Aorta (tissue), 5 donors: ENCODE measurements around the gene RAB4A. TPM values are rescaled to one million over a fixed set of nuclear protein-coding genes. Genes with fewer than 3 reads are reported as not detected.

ENCODE experiments used
- ATAC-seq: fragments of 200-7000 bp; cut with Tn5 transposase; one replicate; pipeline ENCODE4 v1.9.1; 2022; ENCODE audit warnings: moderate library complexity; ENCODE audit not compliant: low FRiP score
- DNase-seq, 2 donors: peaks; one replicate each; pipeline ENCODE4 v3.0.0-alpha.2; 2020
- H3K27ac ChIP-seq, 2 donors: one replicate each; pipeline ENCODE4 v1.5.1; 2013; ENCODE audit warnings: low read length in 2 of 2, mild to moderate bottlenecking in 2 of 2, moderate library complexity in 2 of 2, control low read depth in 1 of 2, inconsistent platforms in 1 of 2, low read depth in 1 of 2
- H3K27me3 ChIP-seq, 2 donors: one replicate each; pipeline ENCODE4 v1.6.1; 2013; ENCODE audit warnings: control low read depth in 1 of 2, low read length in 1 of 2, mild to moderate bottlenecking in 1 of 2, moderate library complexity in 1 of 2; ENCODE audit not compliant: insufficient read depth in 2 of 2, control insufficient read depth in 1 of 2
- H3K36me3 ChIP-seq, 2 donors: one replicate each; pipeline ENCODE4 v1.6.1; 2013; ENCODE audit warnings: control low read depth in 1 of 2, low read length in 1 of 2, mild to moderate bottlenecking in 1 of 2; ENCODE audit not compliant: insufficient read depth in 2 of 2, control insufficient read depth in 1 of 2
- H3K4me1 ChIP-seq, 2 donors: one replicate each; pipeline ENCODE4 v1.6.1; 2013; ENCODE audit warnings: low read length in 2 of 2, control low read depth in 1 of 2, mild to moderate bottlenecking in 1 of 2, moderate library complexity in 1 of 2; ENCODE audit not compliant: insufficient read depth in 2 of 2, control insufficient read depth in 1 of 2
- H3K4me3 ChIP-seq, 2 donors: one replicate each; pipeline ENCODE4 v1.5.1; 2013; ENCODE audit warnings: low read length in 2 of 2, control low read depth in 1 of 2, mild to moderate bottlenecking in 1 of 2
- H3K9me3 ChIP-seq: one replicate; pipeline ENCODE4 v1.6.1; 2013; ENCODE audit warnings: mild to moderate bottlenecking, low read length; ENCODE audit not compliant: control insufficient read depth
- WGBS, 2 donors: extraction: QIAGEN DNeasy Blood & Tissue Kit; methylation state at CpG; one replicate each; pipeline ENCODE4 v1.1.7; 2013; 5-methylcytosine and 5-hydroxymethylcytosine counted together
- intact Hi-C, 2 donors: fragments of 100-400 bp; cut with DNase I; formaldehyde crosslinking; loops; one replicate each; pipeline versions ENCODE4 v1.14.2 to v1.15.0; 2022
- polyA plus RNA-seq, 2 donors: library from polyadenylated mRNA; stranded (reverse); fragments of 200-250 nt; gene quantifications; one replicate each; pipeline ENCODE4 v1.2.3, GENCODE V29; 2013
- total RNA-seq, 2 donors: library from RNA; stranded (reverse); fragmentation: NEBNext Ultra II Directional; extraction: Animal tissue kit (Norgen Biotek cat#: 25700); gene quantifications; one replicate each; pipeline ENCODE4 v1.2.1, GENCODE V29; 2021
- donor health status: healthy with polysubstance abuse.
- donor health status: Bipolar disorder and iron deficiency.
- donor health status: DM: no; HTN: no; CAD: no.
- donor health status: DM: no; HTN: no; CAD: no.
- donor health status: DM: yes; HTN: yes; CAD: no.

RAB4A gene
- total and polyA plus RNA-seq, 4 donors = 38.1 to 60.5 (median 58.6) TPM

DNA sequence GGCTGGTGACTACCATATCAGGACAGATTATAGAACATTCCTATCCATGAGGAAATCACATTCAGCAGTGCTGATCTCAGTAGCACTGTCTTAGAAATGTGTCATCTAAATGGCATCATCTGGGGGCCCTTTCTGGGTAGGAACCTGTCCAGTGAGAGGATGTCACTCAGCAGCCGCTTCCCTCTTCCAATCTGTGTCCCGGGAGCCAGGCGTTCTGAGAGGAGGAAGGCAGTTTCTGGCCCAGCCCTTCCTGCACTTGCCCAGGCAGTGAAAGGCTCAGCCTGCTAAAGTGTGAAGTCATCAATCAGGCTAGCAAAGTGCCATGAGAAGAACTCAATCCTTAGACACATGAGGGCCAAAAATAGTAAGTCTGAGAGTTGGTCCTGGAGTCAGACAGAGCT is 25.6 kb downstream of the RAB4A start:
- H3K27ac ChIP-seq = no peak overlapping the region

DNA sequence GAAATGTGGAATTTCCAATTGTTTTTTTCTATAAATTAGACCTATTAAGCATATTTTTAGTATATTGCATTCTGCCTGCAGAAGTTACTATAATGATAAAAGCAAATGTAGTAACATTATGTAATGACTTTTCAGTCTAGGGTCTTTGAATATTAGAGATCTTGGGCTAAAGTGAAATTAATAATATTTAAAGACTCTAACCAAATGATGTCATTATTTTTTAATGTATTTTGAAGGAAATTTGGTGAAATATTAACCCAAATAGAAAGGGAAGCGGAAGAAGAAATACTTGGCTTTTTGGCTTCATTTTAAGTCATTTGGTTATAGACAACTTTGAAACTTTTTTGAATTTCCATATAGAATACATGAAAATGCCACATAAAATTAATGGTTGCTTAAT is 26.8 kb downstream of the RAB4A start:
- intact Hi-C loops = no loop called here

More for the DNA sequence above, 25.6 kb downstream of the RAB4A start:
- H3K27me3 ChIP-seq = no peaks in the 10 kb centered on the region
- H3K36me3 ChIP-seq = peaks cover 2 to 5% of the 10 kb centered on the region in 2 donors
- DNase-seq (no peak), ATAC-seq (no peak)
- intact Hi-C loops = no loop called here
- no peaks in the 10 kb centered on the region for H3K9me3 ChIP-seq
- WGBS, 2 donors = 76 to 79% methylated on average over 3 of the region's 3 CpGs
- no peaks in the 10 kb centered on the region for H3K4me1 ChIP-seq
- no peak overlapping the region for H3K4me3 ChIP-seq

DNA sequence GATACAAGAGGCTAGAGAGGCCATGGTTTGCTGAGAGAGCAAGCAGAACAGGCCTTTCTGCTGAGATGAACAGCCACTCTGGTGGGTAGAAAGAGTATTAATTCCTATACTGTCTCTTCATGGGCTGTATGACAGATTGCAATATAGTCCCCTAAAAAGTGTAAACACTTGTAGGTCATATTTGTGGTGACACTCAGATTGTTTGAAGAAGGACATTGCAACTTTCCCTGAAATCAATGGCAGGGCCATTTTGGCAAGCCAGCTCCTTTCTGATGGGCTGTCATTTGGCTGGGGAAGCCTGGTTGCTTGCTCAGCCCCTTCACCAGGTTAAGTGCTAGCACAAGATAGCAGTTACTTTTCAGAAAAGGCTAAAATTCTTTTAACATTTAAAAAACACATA is 27.5 kb downstream of the RAB4A start:
- H3K27ac ChIP-seq = no peak overlapping the region
- H3K36me3 ChIP-seq = peaks cover 4 to 8% of the 10 kb centered on the region in 2 donors
- H3K4me1 ChIP-seq = no peaks in the 10 kb centered on the region
- intact Hi-C loops = no loop called here
- DNase-seq (no peak), ATAC-seq (no peak)
- no peaks in the 10 kb centered on the region for H3K9me3 ChIP-seq
- H3K27me3 ChIP-seq = no peaks in the 10 kb centered on the region
- no peak overlapping the region for H3K4me3 ChIP-seq

More for the DNA sequence above, 26.8 kb downstream of the RAB4A start:
- H3K4me1 ChIP-seq = no peaks in the 10 kb centered on the region
- DNase-seq (no peak), ATAC-seq (no peak)
- WGBS, 2 donors = 97 to 100% methylated on average over 1 of the region's 1 CpG
- no peaks in the 10 kb centered on the region for H3K27me3 ChIP-seq
- H3K9me3 ChIP-seq = no peaks in the 10 kb centered on the region
- H3K4me3 ChIP-seq = no peak overlapping the region
- H3K27ac ChIP-seq = no peak overlapping the region
- peaks cover 2 to 6% of the 10 kb centered on the region in 2 donors for H3K36me3 ChIP-seq

DNA sequence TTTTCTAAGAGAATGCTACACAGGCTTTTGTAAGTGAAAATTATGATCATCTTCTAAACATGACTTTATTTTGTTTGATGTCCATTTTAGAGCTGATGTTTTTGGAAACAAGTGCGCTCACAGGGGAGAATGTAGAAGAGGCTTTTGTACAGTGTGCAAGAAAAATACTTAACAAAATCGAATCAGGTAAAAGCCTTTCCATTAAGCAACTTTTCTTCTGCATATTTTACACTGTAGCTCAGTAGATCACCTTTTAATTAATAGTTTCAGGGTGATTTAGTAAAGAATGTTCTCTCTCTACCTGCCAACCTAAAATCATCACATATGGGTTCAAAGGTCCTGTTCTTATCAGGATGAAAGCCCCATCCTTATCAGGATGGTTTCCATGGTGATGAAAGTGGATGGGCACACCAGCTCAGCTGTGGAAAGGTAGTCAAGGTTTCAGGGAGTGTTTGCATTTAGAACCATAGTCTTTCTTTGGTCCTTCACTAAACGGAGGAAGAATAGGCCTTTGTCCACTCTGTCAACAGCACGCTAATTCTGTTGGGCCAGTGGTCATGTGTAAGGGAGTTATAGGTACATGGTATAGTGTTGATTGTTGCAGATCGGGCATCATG is 28.1 kb downstream of the RAB4A start:
- Histone ChIP-seq H3K9me3 (no peaks in the 10 kb centered on the region), H3K27ac (no peak overlapping the region), H3K4me3 (no peak overlapping the region), H3K4me1 (no peaks in the 10 kb centered on the region), H3K36me3 (peaks cover 4 to 8% of the 10 kb centered on the region in 2 donors), H3K27me3 (no peaks in the 10 kb centered on the region)
- ATAC-seq (no peak), DNase-seq (no peak)
- 92 to 93% methylated on average over 5 of the region's 5 CpGs for WGBS, 2 donors
- intact Hi-C loops = no loop called here

DNA sequence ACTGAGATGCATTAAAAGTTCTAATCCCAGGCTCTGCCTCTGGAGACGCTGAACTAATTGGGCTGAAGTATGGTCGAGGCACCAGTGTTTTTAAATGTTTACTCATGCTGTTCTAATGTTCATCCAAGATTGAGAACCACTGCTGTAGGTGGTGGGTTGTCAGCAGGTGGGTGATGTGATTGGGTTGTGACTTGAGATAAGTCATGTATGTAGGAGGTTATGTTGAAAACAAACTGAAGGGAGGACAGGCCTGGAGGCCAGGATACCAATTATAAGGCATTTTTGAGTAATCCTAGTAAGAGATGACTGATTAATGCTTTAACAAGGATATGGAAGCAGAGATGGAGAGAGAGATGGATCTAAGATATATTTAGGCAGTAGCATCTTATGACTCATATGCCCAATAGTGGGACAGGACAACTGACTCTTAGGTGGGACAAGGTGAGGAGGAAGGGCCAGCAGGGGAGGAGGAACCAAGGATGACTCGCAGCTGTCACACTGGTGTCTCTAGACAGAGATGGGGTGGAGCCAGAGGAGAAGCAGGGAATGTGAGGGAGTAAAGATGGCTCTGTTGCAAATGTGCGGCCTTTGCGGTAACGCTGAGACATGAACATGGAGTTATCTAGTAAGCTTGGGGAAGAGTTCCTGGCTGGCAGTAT is 29.3 kb downstream of the RAB4A start:
- H3K4me3 ChIP-seq = no peak overlapping the region
- no peaks in the 10 kb centered on the region for H3K27me3 ChIP-seq
- H3K36me3 ChIP-seq = peaks cover 4 to 8% of the 10 kb centered on the region in 2 donors
- H3K9me3 ChIP-seq = no peaks in the 10 kb centered on the region
- H3K4me1 ChIP-seq = no peaks in the 10 kb centered on the region
- H3K27ac ChIP-seq = no peak overlapping the region
- DNase-seq = no peak
- intact Hi-C loops = no loop called here
- ATAC-seq = no peak
- WGBS, 2 donors = 94 to 96% methylated on average over 6 of the region's 6 CpGs

DNA sequence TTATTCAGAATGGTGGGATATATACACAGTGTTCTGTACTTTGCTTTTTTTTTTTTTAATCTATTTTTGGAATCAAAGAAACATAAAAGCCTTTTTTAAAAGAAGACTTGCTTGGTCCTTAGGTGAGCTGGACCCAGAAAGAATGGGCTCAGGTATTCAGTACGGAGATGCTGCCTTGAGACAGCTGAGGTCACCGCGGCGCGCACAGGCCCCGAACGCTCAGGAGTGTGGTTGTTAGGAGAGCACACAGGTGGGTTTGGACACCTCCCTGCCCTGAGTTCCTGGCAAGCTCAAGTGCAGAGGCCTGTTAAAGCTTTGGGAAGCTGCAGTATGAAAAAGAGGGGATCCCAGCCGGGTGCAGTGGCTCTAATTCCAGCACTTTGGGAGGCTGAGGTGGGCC is 31.8 kb downstream of the RAB4A start:
- ATAC-seq = no peak
- Histone ChIP-seq H3K27ac (no peak overlapping the region), H3K36me3 (peaks cover 2 to 8% of the 10 kb centered on the region in 2 donors), H3K4me1 (no peaks in the 10 kb centered on the region), H3K4me3 (no peak overlapping the region), H3K9me3 (no peaks in the 10 kb centered on the region), H3K27me3 (no peaks in the 10 kb centered on the region)
- WGBS, 2 donors = 97 to 98% methylated on average over 8 of the region's 8 CpGs
- DNase-seq = no peak
- intact Hi-C loops = no loop called here

DNA sequence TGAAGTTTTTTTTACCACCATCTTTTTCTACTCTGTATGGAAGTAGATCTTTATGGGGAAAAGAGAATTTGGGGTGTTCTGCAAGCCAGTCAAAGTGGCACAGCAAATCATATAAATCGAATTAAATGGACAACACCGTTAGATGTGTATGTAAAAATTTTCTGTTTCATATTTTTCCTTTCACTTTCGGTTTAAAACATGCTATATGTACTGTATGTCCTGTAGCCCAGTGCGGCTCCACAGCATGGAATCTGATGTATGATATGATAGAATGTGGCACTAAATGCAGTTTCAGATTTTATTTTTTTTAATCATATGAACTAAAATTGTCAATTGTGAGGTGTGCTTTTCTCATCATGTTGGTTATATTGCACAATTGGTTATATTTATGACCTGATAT is 32.9 kb downstream of the RAB4A start:
- H3K4me3 ChIP-seq = no peak overlapping the region
- DNase-seq (no peak), ATAC-seq (no peak)
- H3K27me3 ChIP-seq = no peaks in the 10 kb centered on the region
- no peaks in the 10 kb centered on the region for H3K9me3 ChIP-seq
- WGBS, 2 donors = 91 to 94% methylated on average over 4 of the region's 4 CpGs
- peaks cover 2 to 8% of the 10 kb centered on the region in 2 donors for H3K36me3 ChIP-seq
- H3K4me1 ChIP-seq = no peaks in the 10 kb centered on the region
- no peak overlapping the region for H3K27ac ChIP-seq
- intact Hi-C loops = no loop called here

DNA sequence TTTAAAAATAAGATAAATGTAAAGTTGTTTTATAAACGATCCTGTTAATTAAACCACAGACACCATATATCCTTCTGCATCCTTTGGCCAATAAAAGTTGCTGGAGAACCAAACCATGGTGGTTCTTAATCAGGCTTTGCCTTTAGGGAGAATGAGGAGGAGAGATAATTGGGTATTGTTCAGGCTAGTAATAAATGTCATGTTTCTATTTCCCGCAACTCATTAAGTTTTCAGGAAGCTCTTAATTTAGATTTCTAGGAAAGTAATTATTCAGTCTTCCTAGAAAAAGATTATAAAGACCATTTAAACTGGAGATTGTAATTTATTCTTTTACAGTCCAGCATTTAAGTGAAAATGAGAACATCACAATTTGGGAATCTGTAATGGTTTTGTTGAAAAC is 34.5 kb downstream of the RAB4A start:
- H3K27ac ChIP-seq = no peak overlapping the region
- H3K27me3 ChIP-seq = no peaks in the 10 kb centered on the region
- peaks cover 2 to 5% of the 10 kb centered on the region in 2 donors for H3K36me3 ChIP-seq
- intact Hi-C loops = no loop called here
- ATAC-seq (no peak), DNase-seq (no peak)
- WGBS, 2 donors = 85 to 93% methylated on average over 2 of the region's 2 CpGs
- no peaks in the 10 kb centered on the region for H3K9me3 ChIP-seq
- H3K4me3 ChIP-seq = no peak overlapping the region
- H3K4me1 ChIP-seq = no peaks in the 10 kb centered on the region

DNA sequence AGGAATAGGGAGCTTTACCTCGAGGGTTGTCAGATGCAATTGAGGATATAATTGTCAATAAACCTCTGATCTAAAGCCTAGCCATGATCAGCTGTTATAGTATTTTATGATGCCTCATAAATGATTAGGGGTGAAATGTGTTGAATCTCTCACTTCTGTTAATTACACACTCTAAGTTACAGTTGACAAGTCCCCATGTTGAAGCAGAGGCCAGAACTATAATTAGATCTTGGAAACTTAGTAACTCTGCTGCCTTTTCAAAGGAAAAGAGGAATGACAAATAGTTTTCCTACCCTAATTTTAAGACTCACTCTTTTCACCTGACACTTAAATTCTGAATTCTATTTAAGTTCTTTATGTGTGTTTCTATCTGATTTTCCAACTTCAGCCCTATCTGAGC is 38.2 kb downstream of the RAB4A start:
- peaks cover 0 to 4% of the 10 kb centered on the region in 2 donors for H3K36me3 ChIP-seq
- DNase-seq = no peak
- no peaks in the 10 kb centered on the region for H3K4me1 ChIP-seq
- H3K4me3 ChIP-seq = no peak overlapping the region
- no peak for ATAC-seq
- no peaks in the 10 kb centered on the region for H3K9me3 ChIP-seq
- no peaks in the 10 kb centered on the region for H3K27me3 ChIP-seq
- intact Hi-C loops = no loop called here
- 54 to 68% methylated on average over 1 of the region's 1 CpG for WGBS, 2 donors
- H3K27ac ChIP-seq = no peak overlapping the region
